ENCODE measurements around the gene ZWINT.

Gene ZWINT, protein sequence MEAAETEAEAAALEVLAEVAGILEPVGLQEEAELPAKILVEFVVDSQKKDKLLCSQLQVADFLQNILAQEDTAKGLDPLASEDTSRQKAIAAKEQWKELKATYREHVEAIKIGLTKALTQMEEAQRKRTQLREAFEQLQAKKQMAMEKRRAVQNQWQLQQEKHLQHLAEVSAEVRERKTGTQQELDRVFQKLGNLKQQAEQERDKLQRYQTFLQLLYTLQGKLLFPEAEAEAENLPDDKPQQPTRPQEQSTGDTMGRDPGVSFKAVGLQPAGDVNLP

GRCh38 chr10:56360967-56361612 is at the start of gene ZWINT:
Gene ZWINT (minus strand): TSS chr10:56361259. CDS start chr10:56361236, 23 bp downstream.
- peak; percentile 97 for DNase-seq

DNA sequence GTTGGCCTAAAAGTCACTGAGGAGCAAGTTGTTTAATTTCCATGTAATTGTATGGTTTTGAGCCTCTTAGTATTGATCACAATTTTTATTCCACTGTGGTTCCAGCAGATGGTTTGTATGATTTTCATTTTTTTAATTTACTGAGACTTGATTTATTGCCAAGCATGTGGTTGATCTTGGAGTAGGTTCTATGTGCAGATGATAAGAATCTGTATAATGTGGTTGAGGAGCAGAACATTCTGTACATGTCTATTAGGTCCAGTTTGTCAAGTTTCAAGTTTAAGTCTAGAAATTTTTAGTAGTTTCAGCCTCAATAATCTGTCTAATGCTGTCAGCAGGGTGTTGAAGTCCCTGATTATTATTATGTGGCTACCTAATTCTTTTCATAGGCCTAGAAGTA is 22.7 kb upstream of the ZWINT start:
- no peak for DNase-seq

DNA sequence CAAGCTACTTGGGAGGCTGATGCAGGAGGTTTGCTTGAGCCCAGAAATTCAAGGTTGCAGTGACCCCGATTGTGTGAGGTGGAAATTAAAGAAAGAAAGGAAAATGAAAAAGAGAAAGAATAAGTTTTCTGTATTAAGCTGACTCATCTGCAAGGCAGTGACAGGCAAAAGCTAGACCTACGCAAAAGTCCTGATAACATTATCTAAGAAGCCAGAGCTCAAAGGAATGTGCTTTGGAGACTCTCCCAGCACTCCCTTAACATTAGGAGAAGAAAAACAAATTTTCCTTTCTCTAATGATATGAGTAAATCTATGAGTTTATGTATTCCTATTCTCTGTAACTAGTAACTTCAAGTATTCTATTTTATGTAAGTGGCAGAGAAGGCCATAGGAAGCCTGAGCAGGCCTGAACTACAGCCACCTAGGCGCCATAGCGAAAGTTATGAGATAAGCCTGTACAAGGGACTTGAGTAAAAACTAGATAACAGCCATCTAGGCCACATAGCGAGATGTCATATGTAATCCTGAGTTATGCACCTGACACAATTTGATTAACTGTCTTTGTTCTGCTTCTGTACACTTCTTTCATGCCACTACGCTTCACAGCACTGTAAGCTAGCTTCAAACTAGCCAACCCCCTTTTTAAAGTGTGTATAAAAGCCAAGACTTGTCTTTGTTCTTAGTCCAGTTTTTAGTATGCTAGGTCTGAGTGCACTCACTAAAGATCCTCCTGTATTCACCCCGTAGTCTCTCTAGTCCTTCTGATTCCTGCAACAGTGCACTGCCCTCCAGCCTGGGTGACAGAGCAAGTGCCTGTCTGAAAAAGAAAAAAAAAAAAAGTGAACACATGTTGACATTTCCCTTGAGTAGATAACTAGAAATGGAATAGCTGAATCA is 9.4 kb upstream of the ZWINT start:
- no peak for DNase-seq

DNA sequence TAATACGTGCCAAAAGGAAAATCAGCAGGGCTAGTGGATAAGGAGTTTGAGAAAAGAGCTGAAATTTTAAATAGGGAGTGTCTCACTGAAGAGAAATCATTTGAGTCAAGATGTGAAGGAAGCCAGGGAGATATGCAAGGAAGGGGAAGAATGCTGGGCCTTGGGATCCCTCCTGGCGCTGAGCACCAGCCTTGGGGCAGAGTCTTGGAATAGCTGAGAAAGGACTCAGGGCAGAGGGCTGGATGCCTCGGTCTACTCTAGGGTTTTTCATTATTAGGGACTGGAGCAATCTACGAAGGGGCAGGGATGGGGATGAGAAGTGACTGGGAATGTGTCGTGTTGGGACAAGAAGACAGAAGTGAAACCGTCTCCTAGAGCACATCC is 484 bp downstream of the ZWINT start:
- DNase-seq, result no peak

DNA sequence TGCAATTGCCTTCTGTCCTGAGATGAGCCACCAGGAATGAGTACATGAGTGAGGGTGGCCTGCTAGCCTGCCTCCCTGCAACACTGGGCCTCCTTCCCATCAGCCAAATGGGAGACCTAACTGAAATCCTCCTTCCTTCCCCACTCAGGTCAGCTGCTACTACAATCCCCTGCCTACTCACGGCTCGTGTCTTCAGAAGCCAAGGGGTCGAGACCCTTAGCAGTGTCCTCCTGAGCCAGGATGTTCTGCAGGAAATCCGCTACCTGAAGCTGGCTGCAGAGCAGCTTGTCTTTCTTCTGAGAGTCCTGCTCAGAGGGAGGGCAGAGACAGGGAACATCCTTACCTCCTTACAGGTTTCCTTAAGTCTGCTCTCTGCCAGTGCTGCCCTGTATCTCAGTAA is 1.2 kb downstream of the ZWINT start:
- no peak for DNase-seq

GRCh38 chr10:56357018-56357417 is 4.0 kb downstream of the ZWINT start:
- no peak for DNase-seq

DNA sequence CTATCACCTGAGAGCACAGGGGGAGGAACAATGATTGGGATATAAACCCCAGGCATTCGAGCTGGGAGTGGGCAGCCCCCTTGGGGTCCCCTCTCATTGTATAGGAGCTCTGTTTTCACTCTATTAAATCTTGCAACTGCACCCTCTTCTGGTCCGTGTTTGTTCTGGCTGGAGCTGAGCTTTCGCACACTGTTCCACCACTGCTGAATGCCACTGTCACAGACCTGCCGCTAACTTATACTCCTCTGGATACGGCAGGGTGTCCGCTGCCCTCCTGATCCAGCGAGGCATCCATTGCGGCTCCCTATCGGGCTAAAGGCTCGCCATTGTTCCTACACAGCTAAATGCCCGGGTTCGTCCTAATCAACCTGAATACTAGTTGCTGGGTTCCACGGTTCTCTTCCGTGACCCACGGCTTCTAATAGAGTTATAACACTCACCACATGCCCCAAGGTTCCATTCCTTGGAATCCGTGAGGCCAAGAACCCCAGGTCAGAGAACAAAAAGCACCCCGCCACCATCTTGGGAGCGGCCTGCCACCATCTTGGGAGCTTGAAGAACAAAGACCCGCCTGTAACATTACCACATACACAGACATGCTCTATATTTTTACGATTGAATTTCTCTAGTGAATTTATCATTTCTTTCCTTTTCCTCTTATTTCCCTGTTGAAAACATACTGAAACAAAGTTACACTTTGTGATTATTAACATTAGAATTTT is 9.0 kb downstream of the ZWINT start:
- no peak for DNase-seq

DNA sequence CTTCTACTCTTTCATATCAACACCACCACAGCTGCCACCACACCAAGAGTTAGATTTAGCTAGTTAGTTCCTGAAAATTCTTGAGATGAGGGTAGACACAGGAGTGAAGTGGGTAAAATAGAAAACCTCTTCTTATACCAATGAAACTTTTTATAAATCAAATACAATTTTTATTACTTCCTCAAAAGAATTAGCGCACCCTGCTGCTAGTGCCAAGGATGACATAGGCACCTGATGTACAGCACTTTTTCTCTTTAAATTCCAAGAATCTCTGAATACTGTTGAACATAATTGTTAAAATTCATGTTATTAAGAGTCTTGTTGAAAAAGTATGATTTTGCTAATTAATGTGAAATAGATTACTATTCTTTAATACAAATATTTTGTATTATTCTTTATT is 11.4 kb downstream of the ZWINT start:
- DNase-seq, result no peak

GRCh38 chr10:56348101-56348500 is 13.0 kb downstream of the ZWINT start:
- no peak for DNase-seq

DNA sequence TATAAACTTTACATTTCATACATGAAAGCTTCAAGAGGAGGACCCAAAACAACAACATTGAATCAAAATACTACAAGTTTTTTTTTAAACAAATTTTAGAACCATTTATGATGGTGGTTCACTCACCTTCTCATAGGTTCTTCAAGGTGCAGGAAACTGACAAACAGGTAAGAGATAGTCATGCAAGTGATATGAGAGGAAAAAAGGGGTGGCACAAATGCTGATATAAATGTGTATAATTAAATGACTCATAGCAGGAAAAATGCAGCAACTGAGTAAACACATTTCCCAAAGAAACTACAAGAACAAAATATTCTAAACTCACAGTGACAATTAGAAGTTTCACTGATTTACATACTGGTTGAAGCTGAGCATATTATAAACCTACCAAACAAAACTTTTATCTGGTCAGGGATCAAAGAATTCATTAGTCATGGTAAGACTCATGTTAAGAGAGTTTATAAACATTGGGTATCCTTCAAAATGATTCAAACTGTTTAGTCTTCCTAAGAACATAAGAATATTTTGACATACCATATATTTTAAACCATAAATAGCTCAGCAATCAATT is 14.1 kb downstream of the ZWINT start:
- DNase-seq, result peak; percentile 21

- no peak for DNase-seq
Observed at GRCh38 chr10:56341612-56342011, 19.4 kb downstream of the ZWINT start.

- DNase-seq, result no peak
Observed at GRCh38 chr10:56329961-56330360, 31.1 kb downstream of the ZWINT start.

- no peak for DNase-seq
Observed at GRCh38 chr10:56327118-56327517, 33.9 kb downstream of the ZWINT start.

GRCh38 chr10:56319386-56319785 is 41.7 kb downstream of the ZWINT start:
- DNase-seq, result peak; percentile 3

GRCh38 chr10:56318816-56319215 is 42.2 kb downstream of the ZWINT start:
- DNase-seq, result no peak

DNA sequence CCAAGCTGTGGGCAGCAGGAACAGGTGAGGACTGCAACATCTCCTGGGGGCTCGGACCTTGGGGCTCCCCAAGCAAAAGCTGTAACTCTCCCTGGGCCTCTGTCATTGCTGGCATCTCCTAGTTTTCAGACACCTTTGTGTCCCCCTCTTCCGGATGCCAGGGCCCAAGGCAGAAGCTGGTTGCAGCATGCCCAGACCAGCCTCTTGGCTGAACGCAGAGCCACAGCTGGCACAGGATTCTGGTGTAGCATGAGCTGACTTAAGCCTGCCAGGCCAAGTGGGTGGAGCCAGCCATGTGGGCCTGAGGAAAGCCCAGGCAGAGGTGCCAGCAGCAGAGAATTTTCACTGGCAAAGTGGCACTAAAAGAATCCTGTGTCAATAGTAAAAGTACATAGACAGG is 43.5 kb downstream of the ZWINT start:
- no peak for DNase-seq

GRCh38 chr10:56316603-56317002 is 44.5 kb downstream of the ZWINT start:
- no peak for DNase-seq
